Activated CD8-positive, alpha-beta memory T cell treated with anti-CD3 and anti-CD28 coated beads, Interleukin-2, amount 10 ng/mL, durations not matched to agents 7 days and 5 days (primary cell): ENCODE measurements around the gene PSMA2. TPM values are rescaled to one million over a fixed set of nuclear protein-coding genes. Genes with fewer than 3 reads are reported as not detected.

Experiments
- ATAC-seq: fragments of 150-1000 bp; cut with Tn5 transposase; one replicate; pipeline ENCODE4 v1.10.0; 2021; ENCODE audit warnings: moderate library complexity
- CTCF ChIA-PET: fragments of 350-600 bp; sonication (Branson Sonifier 250); formaldehyde crosslinking; loops from one replicate; lab custom pipeline; 2021; ENCODE audit warnings: antibody characterized with exemption; lab: Charles Lee
- DNase-seq: peaks from one replicate; pipeline ENCODE4 v3.0.0-alpha.2; 2020
- H3K27ac Mint-ChIP-seq: one replicate; pipeline ENCODE4 v1.8.0; 2021; ENCODE audit warnings: mild to moderate bottlenecking, mixed read lengths
- H3K27me3 Mint-ChIP-seq: one replicate; pipeline ENCODE4 v1.8.0; 2021; ENCODE audit warnings: mixed read lengths
- H3K36me3 Mint-ChIP-seq: one replicate; pipeline ENCODE4 v1.8.0; 2021; ENCODE audit warnings: mild to moderate bottlenecking, mixed read lengths
- H3K4me1 Mint-ChIP-seq: one replicate; pipeline ENCODE4 v1.8.0; 2021; ENCODE audit warnings: mixed read lengths
- H3K4me3 Mint-ChIP-seq: one replicate; pipeline ENCODE4 v1.8.0; 2021; ENCODE audit warnings: mild to moderate bottlenecking, moderate library complexity, mixed read lengths
- H3K9me3 Mint-ChIP-seq: one replicate; pipeline ENCODE4 v1.8.0; 2022; ENCODE audit warnings: low read depth, mixed read lengths
- total RNA-seq, 2 experiments: library from RNA; stranded (reverse); gene quantifications; one replicate each; pipeline ENCODE4 v1.2.3, GENCODE V29; 2021

Gene PSMA2
- total RNA-seq, 2 experiments from 2014 or later = 135 to 158 TPM

- CTCF ChIA-PET = no interaction called here
- Mint-ChIP-seq H3K27ac (no peak overlapping the region), H3K9me3 (no peaks in the 10 kb centered on the region), H3K36me3 (no peaks in the 10 kb centered on the region), H3K4me3 (no peak overlapping the region), H3K27me3 (peaks cover 4% of the 10 kb centered on the region), H3K4me1 (no peaks in the 10 kb centered on the region)
- ATAC-seq = no peak
- no peak for DNase-seq
These were observed 51.6 kb downstream of the PSMA2 start for GRCh38 chr7:42880392-42880791.

DNA sequence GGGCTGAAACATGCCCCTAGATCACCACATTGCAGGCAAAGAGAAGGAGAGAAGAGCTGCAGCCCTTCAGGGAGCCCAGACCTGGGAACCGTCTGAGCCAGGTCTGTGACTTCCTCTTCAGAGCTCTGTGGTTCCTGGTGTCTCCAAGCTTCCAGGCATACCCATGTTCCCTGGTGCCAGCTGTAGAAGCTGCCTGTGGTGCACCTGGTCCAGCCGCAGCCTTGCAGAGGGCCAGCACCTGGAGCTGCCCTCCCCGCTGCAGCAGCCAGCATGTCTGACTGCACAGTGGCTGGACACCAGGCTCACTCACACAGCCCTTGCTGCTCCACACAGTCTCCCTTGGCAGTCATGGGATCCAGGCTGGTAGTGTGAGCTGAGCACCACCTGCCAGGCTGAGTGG lies 53.7 kb downstream of the PSMA2 start:
- Mint-ChIP-seq H3K9me3 (no peaks in the 10 kb centered on the region), H3K4me1 (no peaks in the 10 kb centered on the region), H3K4me3 (no peak overlapping the region), H3K27ac (no peak overlapping the region), H3K27me3 (peaks cover 2% of the 10 kb centered on the region), H3K36me3 (no peaks in the 10 kb centered on the region)
- ATAC-seq = no peak
- CTCF ChIA-PET = interaction anchor here (1.0 to 2.8 kb wide), 3 partner anchors 63 to 937 kb away, joined by 3 to 16 read pairs (median 5); no protein-coding TSS in a partner anchor
- DNase-seq = no peak

DNA sequence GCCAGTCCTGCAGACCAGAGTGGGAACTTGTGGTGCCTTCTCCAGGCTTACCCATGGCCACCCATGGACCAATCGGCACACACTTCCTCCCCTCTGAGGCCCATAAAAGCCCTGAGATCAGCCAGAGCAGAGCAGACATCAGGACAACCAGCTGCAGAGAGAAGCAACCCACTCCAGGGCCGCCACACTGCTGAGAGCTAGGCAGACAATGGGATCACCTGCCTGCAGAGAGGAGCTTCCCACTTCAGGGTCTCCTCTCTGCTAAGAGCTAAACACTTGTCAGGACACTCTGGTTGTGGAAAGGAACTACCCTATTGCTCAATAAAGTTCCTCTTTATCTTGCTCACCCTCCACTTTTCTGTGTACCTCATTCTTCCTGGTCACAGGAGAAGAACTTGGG lies 54.1 kb downstream of the PSMA2 start:
- no peaks in the 10 kb centered on the region for H3K9me3 Mint-ChIP-seq
- H3K4me1 Mint-ChIP-seq = no peaks in the 10 kb centered on the region
- DNase-seq (no peak), ATAC-seq (no peak)
- no peaks in the 10 kb centered on the region for H3K36me3 Mint-ChIP-seq
- no peak overlapping the region for H3K4me3 Mint-ChIP-seq
- CTCF ChIA-PET = interaction anchor here (1.8 to 2.8 kb wide), 3 partner anchors 900 to 937 kb away, joined by 8 to 16 read pairs (median 10); no protein-coding TSS in a partner anchor
- H3K27me3 Mint-ChIP-seq = peaks cover 2% of the 10 kb centered on the region
- H3K27ac Mint-ChIP-seq = no peak overlapping the region

DNA sequence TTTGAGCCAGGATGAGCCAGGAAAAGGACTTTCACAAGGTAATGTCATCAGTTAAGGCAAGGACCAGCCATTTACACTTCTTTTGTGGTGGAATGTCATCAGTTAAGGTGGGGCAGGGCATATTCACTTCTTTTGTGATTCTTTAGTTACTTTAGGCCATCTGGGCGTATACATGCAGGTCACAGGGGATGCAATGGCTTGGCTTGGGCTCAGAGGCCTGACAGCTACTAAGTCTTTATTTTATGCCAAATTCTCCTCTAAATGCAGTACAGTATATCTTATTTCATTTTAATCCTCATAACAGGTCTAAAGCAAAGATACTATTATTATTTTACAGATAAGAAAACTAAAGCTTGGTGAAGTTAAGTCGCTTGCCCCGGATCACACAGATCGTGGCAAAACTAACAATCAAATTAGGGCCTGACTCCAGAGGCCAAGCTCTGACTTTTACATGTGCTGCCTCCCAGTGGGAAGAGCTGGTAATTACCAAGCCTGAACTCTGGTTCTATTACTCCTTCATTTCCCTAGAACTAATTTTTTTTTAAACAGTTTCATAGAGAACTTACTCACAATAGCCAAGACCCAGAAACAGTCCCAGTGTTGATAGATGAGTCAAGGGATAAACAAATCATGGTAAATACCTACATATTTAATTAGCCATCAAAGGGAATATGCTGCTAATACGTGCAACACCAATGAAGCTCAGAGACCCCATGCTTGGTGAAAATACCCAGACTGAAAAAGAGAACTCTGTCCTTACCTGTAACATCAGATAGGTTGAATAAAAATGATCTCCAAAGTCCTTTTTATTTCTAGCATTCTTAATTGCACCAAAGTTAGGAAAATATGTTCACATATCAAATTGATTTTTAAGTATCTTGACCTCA lies 55.5 kb downstream of the PSMA2 start:
- CTCF ChIA-PET = interaction anchor here (1.0 to 2.8 kb wide), 10 partner anchors 11 to 935 kb away, joined by 3 to 16 read pairs (median 4); partner anchors contain the start of genes MRPL32 and PSMA2
- Mint-ChIP-seq H3K27me3 (peaks cover 2% of the 10 kb centered on the region), H3K9me3 (no peaks in the 10 kb centered on the region), H3K4me3 (no peak overlapping the region), H3K27ac (no peak overlapping the region), H3K36me3 (no peaks in the 10 kb centered on the region), H3K4me1 (no peaks in the 10 kb centered on the region)
- DNase-seq = peak; percentile 67
- peak; percentile 60 for ATAC-seq

DNA sequence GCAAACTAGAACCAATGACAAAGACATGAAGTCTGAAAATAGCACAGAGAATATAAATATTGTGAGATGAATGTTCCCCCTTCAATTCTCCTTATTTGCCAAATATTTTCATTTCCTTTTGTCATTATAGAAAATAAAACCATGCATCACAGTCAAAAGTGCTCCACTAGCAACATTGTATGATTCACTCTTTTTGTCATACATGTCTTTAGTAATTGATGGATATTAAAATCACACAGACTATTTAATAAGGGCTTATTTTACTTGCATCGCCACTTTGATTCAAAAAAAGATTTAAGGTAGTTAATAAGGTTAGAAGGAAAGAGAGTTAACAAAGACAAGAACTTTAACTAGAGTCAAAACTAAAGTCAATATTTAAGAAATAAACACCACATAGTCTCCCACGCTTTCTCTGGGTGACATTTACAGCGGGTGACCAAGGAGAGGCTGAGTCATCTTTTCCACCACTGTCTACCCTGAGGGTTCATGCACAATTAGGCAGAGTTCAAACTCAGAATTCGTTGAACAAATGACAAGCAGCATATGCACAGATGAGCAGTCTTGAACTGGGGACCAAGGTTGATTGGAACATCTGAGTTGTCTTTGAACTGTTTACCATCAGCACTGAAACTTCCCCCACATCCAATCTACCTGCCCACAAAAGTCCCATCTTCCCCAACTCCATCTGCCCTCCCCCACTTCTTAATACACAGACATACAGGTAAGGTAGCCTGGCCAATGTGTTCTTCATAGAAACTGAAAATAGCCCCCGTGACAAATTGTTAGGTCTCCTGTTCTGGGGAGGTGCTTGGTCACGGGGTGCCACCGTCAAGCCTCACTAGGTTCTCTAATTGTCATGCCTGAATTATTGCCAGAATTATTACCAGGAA lies 62.6 kb downstream of the PSMA2 start:
- peak overlapping the region; percentile 72 for H3K27ac Mint-ChIP-seq
- CTCF ChIA-PET = no interaction called here
- no peak overlapping the region for H3K4me3 Mint-ChIP-seq
- peaks cover 15% of the 10 kb centered on the region for H3K4me1 Mint-ChIP-seq
- DNase-seq (peak; percentile 74), ATAC-seq (peak; percentile 94)
- peaks cover 7% of the 10 kb centered on the region for H3K9me3 Mint-ChIP-seq
- H3K27me3 Mint-ChIP-seq = no peaks in the 10 kb centered on the region
- peaks cover 7% of the 10 kb centered on the region for H3K36me3 Mint-ChIP-seq

DNA sequence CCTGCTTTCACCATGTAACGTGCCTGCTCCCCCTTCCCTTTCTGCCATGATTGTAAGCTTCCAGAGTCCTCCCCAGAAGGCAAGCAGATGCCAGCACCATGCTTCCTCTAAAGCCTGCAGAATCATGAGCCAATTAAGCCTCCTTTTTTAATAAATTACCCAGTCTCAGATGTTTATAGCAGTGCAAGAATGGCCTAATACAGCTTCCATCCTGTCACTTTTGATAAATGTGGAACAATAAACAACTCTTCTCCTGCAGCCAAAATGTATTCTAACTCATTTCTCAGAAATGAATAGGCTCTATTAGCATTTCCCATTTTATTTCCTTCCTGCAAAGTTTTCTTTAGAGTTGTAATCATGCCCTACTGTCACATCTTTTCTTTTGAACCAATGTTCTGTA lies 63.5 kb downstream of the PSMA2 start:
- Mint-ChIP-seq H3K4me3 (no peak overlapping the region), H3K27me3 (peaks cover 6% of the 10 kb centered on the region), H3K36me3 (peaks cover 8% of the 10 kb centered on the region), H3K27ac (no peak overlapping the region), H3K9me3 (peaks cover 8% of the 10 kb centered on the region), H3K4me1 (peaks cover 15% of the 10 kb centered on the region)
- DNase-seq (no peak), ATAC-seq (no peak)
- CTCF ChIA-PET = no interaction called here

Other genes starting within 250 kb of the PSMA2 start
- gene C7orf25, start 20.1 kb downstream of the PSMA2 start, total RNA-seq = 1 to 10 TPM; 5.9 to 6.8 TPM
- gene MRPL32, start 202 bp upstream of the PSMA2 start, total RNA-seq = 10 to 100 TPM; 48.5 to 54.4 TPM
- not detected for gene HECW1, start 180.5 kb upstream of the PSMA2 start, total RNA-seq